ENCODE data around the gene WWTR1. TPM values are rescaled to one million over a fixed set of nuclear protein-coding genes. Genes with fewer than 3 reads are reported as not detected.
A peak's percentile ranks its signal among the peaks of the same experiment; 100 is the strongest.

WWTR1 gene
- total and polyA plus RNA-seq, 2 of the 4 experiments (the other 2 are of a cell fraction): 38.9 to 65.3 TPM

DNA sequence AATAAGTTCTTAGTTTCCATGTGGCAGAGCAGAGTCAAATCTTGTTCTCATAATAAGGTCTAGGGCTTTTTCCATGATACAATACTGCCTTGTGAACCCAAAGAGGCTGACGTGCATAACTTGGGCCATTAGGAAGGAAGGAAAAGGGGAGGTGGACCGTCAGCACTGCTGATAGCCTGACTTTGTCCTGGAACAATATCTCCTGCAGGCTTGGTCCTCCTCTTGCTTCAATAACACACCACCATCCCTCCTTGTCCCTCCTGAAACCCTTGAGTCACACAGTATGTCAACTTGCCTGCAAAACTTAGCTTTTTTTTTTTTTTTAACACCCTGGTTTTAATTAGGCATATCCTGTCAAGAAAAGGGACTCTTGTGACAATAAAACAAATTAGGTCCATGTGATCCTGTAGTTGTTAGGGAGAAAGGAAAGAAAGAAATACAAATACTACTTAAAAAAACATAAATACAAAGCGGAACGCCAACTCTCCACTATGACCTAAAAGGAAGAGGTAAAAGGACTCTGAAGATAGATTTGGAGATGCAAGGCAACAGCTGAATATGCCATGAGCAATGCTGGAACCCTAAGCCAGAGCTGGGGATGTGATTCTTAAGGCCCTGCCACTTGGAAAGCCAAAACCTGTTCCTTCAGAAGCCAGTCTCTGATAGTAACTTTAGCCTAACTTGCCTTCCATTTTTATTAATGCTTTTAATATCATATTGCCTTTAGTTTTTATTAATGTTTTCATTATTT lies 67.0 kb downstream of the WWTR1 start:
- H3K56ac ChIP-seq (ENCODE audit: extremely low read depth, insufficient read depth, low read length): no peak overlapping the region
- H3K4me3 ChIP-seq (ENCODE audit: insufficient read depth, low read depth, low read length): no peak overlapping the region
- H4K8ac ChIP-seq (ENCODE audit: low read depth in 2 of 2, low read length in 2 of 2): 0 out of 4 replicates have a peak overlapping the region, but pooled peaks of 1 of the 2 experiments have one; percentile 48
- H2BK15ac ChIP-seq (ENCODE audit: low read depth, low read length): peak overlapping the region; percentile 74; the same call in 1 of the 3 replicates
- H3K9ac ChIP-seq (ENCODE audit: low read depth, low read length): no peak overlapping the region
- no peak for TF ChIP-seq SMC3 (IDR thresholded peaks at IDR 0.05; ENCODE audit: low read depth, low read length)
- TF ChIP-seq MAFK (IDR thresholded peaks at IDR 0.05; ENCODE audit: low read depth, low read length): no peak
- TF ChIP-seq POLR2A (IDR thresholded peaks at IDR 0.05; ENCODE audit: low read depth, low read length): no peak
- TF ChIP-seq, protein P1, sequence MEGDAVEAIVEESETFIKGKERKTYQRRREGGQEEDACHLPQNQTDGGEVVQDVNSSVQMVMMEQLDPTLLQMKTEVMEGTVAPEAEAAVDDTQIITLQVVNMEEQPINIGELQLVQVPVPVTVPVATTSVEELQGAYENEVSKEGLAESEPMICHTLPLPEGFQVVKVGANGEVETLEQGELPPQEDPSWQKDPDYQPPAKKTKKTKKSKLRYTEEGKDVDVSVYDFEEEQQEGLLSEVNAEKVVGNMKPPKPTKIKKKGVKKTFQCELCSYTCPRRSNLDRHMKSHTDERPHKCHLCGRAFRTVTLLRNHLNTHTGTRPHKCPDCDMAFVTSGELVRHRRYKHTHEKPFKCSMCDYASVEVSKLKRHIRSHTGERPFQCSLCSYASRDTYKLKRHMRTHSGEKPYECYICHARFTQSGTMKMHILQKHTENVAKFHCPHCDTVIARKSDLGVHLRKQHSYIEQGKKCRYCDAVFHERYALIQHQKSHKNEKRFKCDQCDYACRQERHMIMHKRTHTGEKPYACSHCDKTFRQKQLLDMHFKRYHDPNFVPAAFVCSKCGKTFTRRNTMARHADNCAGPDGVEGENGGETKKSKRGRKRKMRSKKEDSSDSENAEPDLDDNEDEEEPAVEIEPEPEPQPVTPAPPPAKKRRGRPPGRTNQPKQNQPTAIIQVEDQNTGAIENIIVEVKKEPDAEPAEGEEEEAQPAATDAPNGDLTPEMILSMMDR (conservative IDR thresholded peaks at IDR 0.05; ENCODE audit: low read depth, low read length): no peak
- TF ChIP-seq BHLHE40 (IDR thresholded peaks at IDR 0.05; ENCODE audit: low read depth, low read length): no peak
- TF ChIP-seq MXI1 (IDR thresholded peaks at IDR 0.05; ENCODE audit: borderline replicate concordance, low read depth, low read length): no peak
- TF ChIP-seq CHD1 (IDR thresholded peaks at IDR 0.05; ENCODE audit: low read depth, low read length): no peak
- TF ChIP-seq FOS (IDR thresholded peaks at IDR 0.05; ENCODE audit: low read depth, low read length): no peak
- TF ChIP-seq, protein P2, sequence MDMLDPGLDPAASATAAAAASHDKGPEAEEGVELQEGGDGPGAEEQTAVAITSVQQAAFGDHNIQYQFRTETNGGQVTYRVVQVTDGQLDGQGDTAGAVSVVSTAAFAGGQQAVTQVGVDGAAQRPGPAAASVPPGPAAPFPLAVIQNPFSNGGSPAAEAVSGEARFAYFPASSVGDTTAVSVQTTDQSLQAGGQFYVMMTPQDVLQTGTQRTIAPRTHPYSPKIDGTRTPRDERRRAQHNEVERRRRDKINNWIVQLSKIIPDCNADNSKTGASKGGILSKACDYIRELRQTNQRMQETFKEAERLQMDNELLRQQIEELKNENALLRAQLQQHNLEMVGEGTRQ (IDR thresholded peaks at IDR 0.05; ENCODE audit: low read depth, low read length): no peak
- no peak for TF ChIP-seq ELK1 (IDR thresholded peaks at IDR 0.05; ENCODE audit: borderline replicate concordance, low read depth, low read length)
- no peak for TF ChIP-seq RFX5 (IDR thresholded peaks at IDR 0.05; ENCODE audit: low read depth, low read length)
- TF ChIP-seq RCOR1 (IDR thresholded peaks at IDR 0.05; ENCODE audit: insufficient replicate concordance, low read length): no peak
- TF ChIP-seq CEBPB (IDR thresholded peaks at IDR 0.05; ENCODE audit: low read depth, low read length): no peak
- peak overlapping the region; percentile 85; the same call in 1 of the 2 replicates for H3K4ac ChIP-seq (ENCODE audit: low read depth, low read length)
- intact Hi-C loops (cut with micrococcal nuclease): no loop called here
- no CpG with 5 or more reads among the region's 4 CpGs for WGBS, 2 experiments (ENCODE audit: extremely low coverage in 2 of 2, insufficient read length in 1 of 2)
- ChIA-PET POLR2A (ENCODE audit: unreplicated experiment) (no interaction called here), CTCF (interaction anchor here (0.6 kb wide), 1 partner anchor 152 kb away, joined by 8 read pairs; no protein-coding TSS in a partner anchor)
- no peak overlapping the region for H2BK5ac ChIP-seq (ENCODE audit: low read depth, low read length, poor library complexity, severe bottlenecking)
- dilution Hi-C loops (cut with HindIII; ENCODE audit: low sequenced_read_pairs, unreplicated experiment): no loop called here
- no peak overlapping the region for H4K5ac ChIP-seq (ENCODE audit: low read depth, low read length)
- H3K18ac ChIP-seq (ENCODE audit: low read depth, low read length): no peak overlapping the region
- no peaks in the 10 kb centered on the region for H3K27me3 ChIP-seq (ENCODE audit: control insufficient read depth, insufficient read depth, low read length)
- H4K91ac ChIP-seq (ENCODE audit: insufficient read depth, low read depth, low read length): peak overlapping the region; percentile 11; the same call in 1 of the 2 replicates
- in situ Hi-C loops (cut with MboI; ENCODE audit: low sequenced_read_pairs): no loop called here
- H3K14ac ChIP-seq (replicated peaks; ENCODE audit: low read depth, low read length): peak overlapping the region; percentile 67; the same call in 1 of the 2 replicates
- H3K36me3 ChIP-seq (ENCODE audit: control insufficient read depth, insufficient read depth, low read length): peaks cover 2% of the 10 kb centered on the region; the same call in 1 of the 2 replicates
- peak overlapping the region; percentile 75; the same call in 1 of the 2 replicates for H2BK20ac ChIP-seq (ENCODE audit: low read depth, low read length)
- H3K4me2 ChIP-seq (ENCODE audit: low read depth, low read length): no peak overlapping the region
- peak overlapping the region; percentile 44 for H2BK120ac ChIP-seq (ENCODE audit: low read depth, low read length)
- no peak overlapping the region for H2AK9ac ChIP-seq (replicated peaks; ENCODE audit: low read depth, low read length, poor library complexity)
- no peaks in the 10 kb centered on the region for H3K9me3 ChIP-seq (ENCODE audit: control insufficient read depth, insufficient read depth, low read length)
- H2AK5ac ChIP-seq (ENCODE audit: low read depth, low read length): peak overlapping the region; percentile 91
- H3K79me1 ChIP-seq (ENCODE audit: low read depth in 1 of 2, low read length in 2 of 2): peaks cover 25 to 66% of the 10 kb centered on the region in 2 experiments
- H3K23ac ChIP-seq (ENCODE audit: low read depth, low read length): peak overlapping the region; percentile 84
- no TSS peak for BruUV-seq (replicated peaks)
- H2AFZ ChIP-seq (replicated peaks; ENCODE audit: low read length, poor library complexity): no peak overlapping the region
- H3K27ac ChIP-seq (ENCODE audit: insufficient read depth, low read length): no peak overlapping the region
- DNase-seq (no peak), ATAC-seq (ENCODE audit: low read depth) (no peak)
- H3K4me1 ChIP-seq (ENCODE audit: control insufficient read depth, insufficient read depth, low read length): peaks cover 12% of the 10 kb centered on the region
- peaks cover 22% of the 10 kb centered on the region for H4K20me1 ChIP-seq (ENCODE audit: insufficient read depth, low read length)
- peaks cover 18% of the 10 kb centered on the region for H3K9me1 ChIP-seq (ENCODE audit: insufficient read depth, low read length)

Measured in IMR-90 (cell line).